H9 (cell line): ENCODE measurements around the gene CRYBB1. TPM values are rescaled to one million over a fixed set of nuclear protein-coding genes. Genes with fewer than 3 reads are reported as not detected.
A peak's percentile ranks its signal among the peaks of the same experiment; 100 is the strongest.

Experiments
- DNase-seq: peaks from one replicate; pipeline ENCODE4 v3.0.0-alpha.2; 2017
- H2AFZ ChIP-seq: one replicate; pipeline ENCODE4 v1.6.1; 2013; ENCODE audit warnings: mild to moderate bottlenecking, low read length, control low read depth, moderate library complexity
- H2AK5ac ChIP-seq: 2 replicates; pipeline ENCODE4 v1.6.1; 2013; ENCODE audit warnings: low read length, control low read depth, mixed read lengths; ENCODE audit not compliant: insufficient read length
- H2BK120ac ChIP-seq: one replicate; pipeline ENCODE4 v1.6.1; 2013; ENCODE audit warnings: low read depth, mild to moderate bottlenecking, low read length, control low read depth, inconsistent platforms; ENCODE audit not compliant: poor library complexity, severe bottlenecking
- H2BK12ac ChIP-seq: 2 replicates; pipeline ENCODE4 v1.6.1; 2013; ENCODE audit warnings: low read length, control low read depth, mixed read lengths, low read depth; ENCODE audit not compliant: insufficient read length
- H2BK15ac ChIP-seq: 2 replicates; pipeline ENCODE4 v1.6.1; 2013; ENCODE audit warnings: low read depth, low read length, control low read depth
- H2BK20ac ChIP-seq: one replicate; pipeline ENCODE4 v1.6.1; 2013; ENCODE audit warnings: low read depth, mild to moderate bottlenecking, low read length, control low read depth, inconsistent platforms; ENCODE audit not compliant: poor library complexity, severe bottlenecking
- H2BK5ac ChIP-seq: 2 replicates; pipeline ENCODE4 v1.6.1; 2013; ENCODE audit warnings: low read length, control low read depth, mixed read lengths; ENCODE audit not compliant: insufficient read length
- H3K14ac ChIP-seq: 2 replicates; pipeline ENCODE4 v1.6.1; 2013; ENCODE audit warnings: low read length, control low read depth; ENCODE audit not compliant: insufficient read depth
- H3K18ac ChIP-seq: 2 replicates; pipeline ENCODE4 v1.6.1; 2013; ENCODE audit warnings: low read depth, mild to moderate bottlenecking, mixed read lengths, low read length, control low read depth; ENCODE audit not compliant: insufficient read length
- H3K23ac ChIP-seq: 2 replicates; pipeline ENCODE4 v1.6.1; 2013; ENCODE audit warnings: low read length, control low read depth, mixed read lengths, low read depth; ENCODE audit not compliant: insufficient read length
- H3K23me2 ChIP-seq: 2 replicates; pipeline ENCODE4 v1.6.1; 2013; ENCODE audit warnings: low read depth, mild to moderate bottlenecking, mixed read lengths, low read length, control low read depth; ENCODE audit not compliant: insufficient read length, poor library complexity, severe bottlenecking
- H3K27ac ChIP-seq: 2 replicates; pipeline ENCODE4 v1.5.1; 2013; ENCODE audit warnings: low read length, control low read depth, mixed read lengths, low read depth; ENCODE audit not compliant: insufficient read length
- H3K27me3 ChIP-seq: 2 replicates; pipeline ENCODE4 v1.6.1; 2013; ENCODE audit warnings: low read length, control low read depth, inconsistent platforms; ENCODE audit not compliant: insufficient read depth
- H3K4ac ChIP-seq: 2 replicates; pipeline ENCODE4 v1.6.1; 2013; ENCODE audit warnings: low read depth, mild to moderate bottlenecking, control low read depth, inconsistent platforms, low read length, moderate library complexity
- H3K4me1 ChIP-seq: 2 replicates; pipeline ENCODE4 v1.6.1; 2013; ENCODE audit warnings: low read length, control low read depth, inconsistent platforms; ENCODE audit not compliant: insufficient read depth
- H3K4me2 ChIP-seq: 2 replicates; pipeline ENCODE4 v1.6.1; 2013; ENCODE audit warnings: low read length, control low read depth, mixed read lengths; ENCODE audit not compliant: insufficient read length, insufficient read depth
- H3K56ac ChIP-seq: 2 replicates; pipeline ENCODE4 v1.6.1; 2013; ENCODE audit warnings: low read depth, mild to moderate bottlenecking, mixed read lengths, low read length, control low read depth; ENCODE audit not compliant: insufficient read length
- H3K79me1 ChIP-seq: 2 replicates; pipeline ENCODE4 v1.6.1; 2013; ENCODE audit warnings: low read depth, mild to moderate bottlenecking, moderate library complexity, low read length, control low read depth, inconsistent platforms; ENCODE audit not compliant: insufficient read depth, poor library complexity, severe bottlenecking
- H3K79me2 ChIP-seq: 2 replicates; pipeline ENCODE4 v1.6.1; 2013; ENCODE audit warnings: low read length, control low read depth, inconsistent platforms; ENCODE audit not compliant: insufficient read depth
- H3K9ac ChIP-seq: 2 replicates; pipeline ENCODE4 v1.6.1; 2013; ENCODE audit warnings: low read length, control low read depth, mixed read lengths; ENCODE audit not compliant: insufficient read length; ENCODE audit errors: extremely low read depth
- H3K9me3 ChIP-seq: one replicate; pipeline ENCODE4 v1.6.1; 2013; ENCODE audit warnings: low read depth, low read length, inconsistent platforms; ENCODE audit not compliant: control insufficient read depth
- H3T11ph ChIP-seq: one replicate; pipeline ENCODE4 v1.6.1; 2013; ENCODE audit warnings: mild to moderate bottlenecking, low read length, control low read depth, inconsistent platforms
- H4K20me1 ChIP-seq: one replicate; pipeline ENCODE4 v1.6.1; 2013; ENCODE audit not compliant: control insufficient read depth, insufficient read length, insufficient read depth
- H4K5ac ChIP-seq: 2 replicates; pipeline ENCODE4 v1.6.1; 2013; ENCODE audit warnings: low read depth, mild to moderate bottlenecking, mixed read lengths, low read length, control low read depth; ENCODE audit not compliant: insufficient read length
- H4K8ac ChIP-seq: replicated peaks from 2 replicates; pipeline ENCODE4 v1.6.1; 2013; ENCODE audit warnings: low read length, control low read depth, mixed read lengths, low read depth; ENCODE audit not compliant: insufficient read length
- H4K91ac ChIP-seq: 2 replicates; pipeline ENCODE4 v1.6.1; 2013; ENCODE audit warnings: low read depth, mild to moderate bottlenecking, moderate library complexity, mixed read lengths, low read length, control low read depth; ENCODE audit not compliant: insufficient read length
- H3K27ac Mint-ChIP-seq, 3 experiments: 2 replicates in 2 of 3; 3 replicates in 1 of 3; pipeline ENCODE4 v1.8.0; 2020 to 2021; ENCODE audit warnings: mixed read lengths in 3 of 3, mild to moderate bottlenecking in 1 of 3, moderate library complexity in 1 of 3
- H3K27me3 Mint-ChIP-seq: 2 replicates; pipeline ENCODE4 v1.8.0; 2021; ENCODE audit warnings: low read depth, mild to moderate bottlenecking, moderate library complexity, mixed read lengths
- H3K36me3 Mint-ChIP-seq, 3 experiments: 2 replicates in 2 of 3; 3 replicates in 1 of 3; pipeline ENCODE4 v1.8.0; 2020 to 2021; ENCODE audit warnings: low read depth in 3 of 3, mixed read lengths in 3 of 3; ENCODE audit not compliant: insufficient read depth in 1 of 3
- H3K4me1 Mint-ChIP-seq, 2 experiments: 2 replicates each; pipeline ENCODE4 v1.8.0; 2020; ENCODE audit warnings: mixed read lengths in 2 of 2
- H3K4me3 Mint-ChIP-seq, 2 experiments: 2 replicates in 1 of 2; 3 replicates in 1 of 2; pipeline ENCODE4 v1.8.0; 2020 to 2021; ENCODE audit warnings: mild to moderate bottlenecking in 2 of 2, mixed read lengths in 2 of 2, moderate library complexity in 1 of 2
- H3K9me3 Mint-ChIP-seq, 2 experiments: 2 replicates in 1 of 2; 3 replicates in 1 of 2; pipeline ENCODE4 v1.8.0; 2020; ENCODE audit warnings: mild to moderate bottlenecking in 2 of 2, mixed read lengths in 2 of 2, moderate library complexity in 1 of 2
- CTCF ChIP-seq: fragments of 200-600 bp; sonication (generic); conservative IDR thresholded peaks from 3 replicates; pipeline ENCODE4 v1.8.0; 2021; ENCODE audit warnings: antibody characterized with exemption, mild to moderate bottlenecking
- WGBS: extraction: QIAGEN DNeasy Blood & Tissue Kit; methylation state at CpG from one replicate; pipeline ENCODE4 v1.1.7; 2013; ENCODE audit warnings: missing lambda C conversion rate, low lambda C conversion rate, mixed read lengths; ENCODE audit not compliant: insufficient read length; ENCODE audit errors: extremely low coverage; 5-methylcytosine and 5-hydroxymethylcytosine counted together
- total RNA-seq: library from RNA; stranded (reverse); gene quantifications from 2 replicates; pipeline ENCODE4 v1.2.1, GENCODE V29; 2021

Gene CRYBB1
- total RNA-seq, 1 experiment from 2014 or later = 5.4 TPM

GRCh38 chr22:26561756-26562417 lies 55.9 kb downstream of the CRYBB1 start:
- Mint-ChIP-seq H3K27me3 (no peaks in the 10 kb centered on the region), H3K4me1 (peaks cover 69 to 76% of the 10 kb centered on the region in 2 experiments), H3K36me3 (peaks cover 2 to 16% (median 12%) of the 10 kb centered on the region in 3 experiments; a peak in 5 of 7 replicates), H3K27ac (peak overlapping the region in 1 of 3 experiments; percentile 77; a peak in 1 of 7 replicates), H3K9me3 (no peaks in the 10 kb centered on the region; a peak in 1 of 5 replicates), H3K4me3 (no peak overlapping the region)
- peak overlapping the region; percentile 38 for H2BK12ac ChIP-seq
- H3K4me1 ChIP-seq = peaks cover 29% of the 10 kb centered on the region
- H2BK5ac ChIP-seq = no peak overlapping the region
- H3K9me3 ChIP-seq = no peaks in the 10 kb centered on the region
- H3K56ac ChIP-seq = no peak overlapping the region
- H3K27ac ChIP-seq = no peak overlapping the region
- no peak for TF ChIP-seq CTCF
- no peak overlapping the region for H4K8ac ChIP-seq
- H3K23me2 ChIP-seq = no peaks in the 10 kb centered on the region
- H2AK5ac ChIP-seq = no peak overlapping the region
- H4K91ac ChIP-seq = no peak overlapping the region
- no peak for DNase-seq
- no peak overlapping the region for H3K14ac ChIP-seq
- H3T11ph ChIP-seq = no peak overlapping the region
- no peak overlapping the region for H3K18ac ChIP-seq
- H3K23ac ChIP-seq = no peak overlapping the region
- no CpG with 5 or more reads among the region's 9 CpGs for WGBS
- no peak overlapping the region for H2BK15ac ChIP-seq
- peaks cover 2% of the 10 kb centered on the region for H4K20me1 ChIP-seq
- H2BK20ac ChIP-seq = no peak overlapping the region
- no peaks in the 10 kb centered on the region for H3K27me3 ChIP-seq
- H2BK120ac ChIP-seq = no peak overlapping the region
- H3K9ac ChIP-seq = no peak overlapping the region
- H4K5ac ChIP-seq = no peak overlapping the region
- H2AFZ ChIP-seq = no peak overlapping the region
- H3K79me2 ChIP-seq = peaks cover 47% of the 10 kb centered on the region; the same call in 1 of the 2 replicates
- peaks cover 7% of the 10 kb centered on the region for H3K79me1 ChIP-seq
- no peak overlapping the region for H3K4ac ChIP-seq
- H3K4me2 ChIP-seq = no peak overlapping the region
